VCaP (cell line): ENCODE data around the gene PHACTR1.
A peak's percentile ranks its signal among the peaks of the same experiment; 100 is the strongest.
"Not testable (repeated sequence)": the region's sequence is repeated elsewhere in the genome, so short reads cannot be mapped to it uniquely, and the experiment has no call there.

Experiments
- H3K27ac ChIP-seq: fragments of 450-650 bp; 2 replicates; pipeline ENCODE4 v1.5.1; 2017
- CTCF ChIP-seq: fragments of 450-650 bp; conservative IDR thresholded peaks from 2 replicates; pipeline ENCODE4 v1.5.1; 2017; ENCODE audit warnings: mild to moderate bottlenecking, moderate library complexity

The PHACTR1 gene

GRCh38 chr6:12719017-12719416 lies 2.5 kb downstream of the PHACTR1 start:
- no peak for TF ChIP-seq CTCF

GRCh38 chr6:12720310-12720709 lies 3.7 kb downstream of the PHACTR1 start:
- no peak overlapping the region for H3K27ac ChIP-seq
- no peak for TF ChIP-seq CTCF

More at GRCh38 chr6:12719017-12719416, 2.5 kb downstream of the PHACTR1 start:
- H3K27ac ChIP-seq, result no peak overlapping the region

GRCh38 chr6:12725263-12725662 lies 8.7 kb downstream of the PHACTR1 start:
- H3K27ac ChIP-seq, result no peak overlapping the region
- TF ChIP-seq CTCF, result no peak

- TF ChIP-seq CTCF, result no peak
- no peak overlapping the region for H3K27ac ChIP-seq
Observed at GRCh38 chr6:12729467-12729866, 12.9 kb downstream of the PHACTR1 start.

GRCh38 chr6:12730809-12731208 lies 14.2 kb downstream of the PHACTR1 start:
- not testable (repeated sequence) for H3K27ac ChIP-seq

- H3K27ac ChIP-seq, result peak overlapping the region; percentile 25; the same call in 1 of the 2 replicates
- no peak for TF ChIP-seq CTCF
Observed at GRCh38 chr6:12733876-12734275, 17.3 kb downstream of the PHACTR1 start.

GRCh38 chr6:12735786-12736185 lies 19.2 kb downstream of the PHACTR1 start:
- no peak for TF ChIP-seq CTCF
- no peak overlapping the region for H3K27ac ChIP-seq

- no peak overlapping the region for H3K27ac ChIP-seq
- no peak for TF ChIP-seq CTCF
Observed at GRCh38 chr6:12748411-12748810, 31.8 kb downstream of the PHACTR1 start.
